CD4-positive, alpha-beta T cell treated with Interleukin-17A for 4 hours (primary cell): ENCODE measurements around the gene MSRB2.
"Not testable (repeated sequence)": the region's sequence is repeated elsewhere in the genome, so short reads cannot be mapped to it uniquely, and the experiment has no call there.

Source experiments
- DNase-seq: peaks from one replicate; pipeline ENCODE4 v3.0.0-alpha.2; 2020; ENCODE audit warnings: mixed read lengths

The MSRB2 gene

DNA sequence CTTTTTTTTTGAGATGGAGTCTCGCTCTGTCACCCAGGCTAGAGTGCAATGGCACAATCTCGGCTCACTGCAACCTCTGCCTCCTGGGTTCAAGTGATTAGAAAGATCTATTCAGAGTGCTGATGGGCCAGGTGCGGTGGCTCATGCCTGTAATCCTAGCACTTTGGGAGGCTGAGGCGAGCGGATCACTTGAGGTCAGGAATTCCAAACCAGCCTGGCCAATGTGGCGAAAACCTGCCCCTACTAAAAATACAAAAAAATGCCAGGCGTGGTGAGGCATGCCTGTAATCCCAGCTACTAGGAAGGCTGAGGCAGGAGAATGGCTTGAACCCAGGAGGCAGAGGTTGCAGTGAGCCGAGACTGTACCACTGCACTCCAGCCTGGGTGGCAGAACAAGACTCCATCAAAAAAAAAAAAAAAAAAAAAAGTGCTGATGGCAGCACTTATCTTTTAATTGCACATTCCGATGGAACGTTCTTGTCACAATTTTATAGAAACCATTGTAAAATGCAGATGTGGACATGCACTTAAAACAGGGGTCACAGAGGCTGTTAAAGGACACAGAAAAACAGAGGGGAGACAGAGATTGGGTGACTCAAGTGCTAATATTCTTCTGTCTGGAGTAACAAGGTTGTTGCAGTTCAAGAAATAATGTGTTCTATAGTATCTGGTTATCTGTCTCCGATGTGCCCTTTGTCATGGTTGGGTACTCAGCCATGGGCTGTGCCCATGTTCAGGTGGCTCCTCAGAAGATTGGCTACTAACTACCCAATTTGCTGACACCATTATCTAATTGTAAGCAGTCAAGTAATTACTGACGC, 25.1 kb upstream of the MSRB2 start:
- DNase-seq, result not testable (repeated sequence)

DNA sequence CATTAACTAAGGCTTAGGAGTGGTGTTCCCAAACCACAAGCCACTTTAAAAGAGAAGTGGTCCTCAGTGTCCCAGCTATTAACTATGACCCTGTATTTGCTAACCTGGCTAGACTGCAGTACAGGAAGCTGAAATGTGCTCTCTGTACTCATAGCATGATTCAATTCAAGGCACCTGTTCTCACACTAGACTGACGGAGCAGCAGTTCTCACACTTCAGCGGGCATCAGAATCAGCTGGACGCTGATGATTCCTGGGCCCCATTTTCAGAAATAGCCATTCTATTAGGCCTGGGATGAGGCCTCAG, 24.5 kb upstream of the MSRB2 start:
- DNase-seq, result no peak

GRCh38 chr10:23072593-23072992, 22.8 kb upstream of the MSRB2 start:
- DNase-seq, result not testable (repeated sequence)

DNA sequence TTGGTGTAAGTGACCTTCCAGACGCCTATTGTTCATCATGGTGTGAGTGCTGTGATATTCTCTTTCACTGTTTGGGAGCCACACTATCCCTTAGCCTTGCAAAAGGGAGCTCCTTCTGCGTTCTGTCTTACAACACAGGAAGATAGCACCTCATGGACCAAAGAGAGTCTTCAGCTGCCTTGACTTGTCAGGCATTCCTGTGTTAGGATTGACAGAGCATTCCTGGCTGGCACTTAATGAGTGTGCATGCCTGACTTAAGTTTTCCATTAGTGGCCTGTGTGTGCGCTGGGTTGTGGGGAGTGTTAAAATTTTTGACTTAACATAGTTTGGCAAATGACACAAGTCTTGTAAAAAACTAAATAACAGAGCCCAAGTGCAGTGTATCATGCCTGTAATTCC, 21.9 kb upstream of the MSRB2 start:
- no peak for DNase-seq

GRCh38 chr10:23075672-23076071, 19.7 kb upstream of the MSRB2 start:
- DNase-seq, result no peak

- no peak for DNase-seq
Observed at GRCh38 chr10:23078114-23078513, 17.3 kb upstream of the MSRB2 start.

DNA sequence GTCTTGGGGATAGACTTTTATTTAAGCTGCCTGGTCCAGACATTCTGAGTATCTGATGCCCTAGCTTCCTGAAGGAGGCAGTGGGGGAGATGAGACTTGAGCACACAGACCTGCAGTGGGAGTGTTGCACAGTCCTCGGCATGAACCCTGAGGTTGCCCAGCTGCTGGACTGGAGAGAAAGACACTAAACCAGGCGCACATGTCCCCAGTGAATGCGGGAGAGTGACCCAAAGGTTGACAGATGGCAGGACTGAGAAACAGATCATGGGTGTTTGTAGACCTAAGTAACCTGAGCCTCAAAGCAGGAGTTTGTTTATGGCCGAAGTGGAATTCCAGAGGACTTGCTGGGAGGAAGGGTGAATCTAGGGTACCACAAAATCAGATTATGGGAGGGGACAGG, 15.7 kb upstream of the MSRB2 start:
- DNase-seq, result no peak

- DNase-seq, result no peak
Observed at GRCh38 chr10:23080262-23080661, 15.1 kb upstream of the MSRB2 start.

DNA sequence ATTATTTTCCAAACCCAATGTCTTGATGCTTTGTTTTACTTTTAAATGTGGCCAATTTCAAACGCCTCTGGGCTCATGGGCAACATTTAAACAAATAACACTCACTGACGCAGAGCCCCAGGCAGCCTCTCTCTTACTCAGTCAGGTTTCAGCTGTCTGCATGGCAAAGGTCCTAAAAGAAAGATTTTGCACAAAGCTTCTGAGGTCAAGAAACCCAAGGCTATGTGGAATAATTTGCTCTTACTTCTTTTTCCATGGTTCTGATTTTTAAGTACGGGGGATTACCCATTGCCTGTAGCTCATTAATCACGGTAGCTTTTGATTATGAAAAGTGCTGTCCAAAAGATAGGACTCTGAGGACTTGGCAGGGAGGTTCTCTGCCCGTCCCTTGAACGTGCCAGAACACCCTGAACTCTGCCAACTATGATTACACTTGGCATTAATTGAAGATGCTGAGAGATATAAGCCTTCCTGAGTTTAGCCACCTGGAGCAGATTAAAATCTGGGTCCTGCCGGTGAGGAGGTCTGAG, 14.1 kb upstream of the MSRB2 start:
- DNase-seq, result no peak

- no peak for DNase-seq
Observed at GRCh38 chr10:23081891-23082290, 13.5 kb upstream of the MSRB2 start.

GRCh38 chr10:23088609-23089008, 6.8 kb upstream of the MSRB2 start:
- DNase-seq, result no peak

GRCh38 chr10:23094786-23095403, 484 bp upstream of the MSRB2 start:
- no peak for DNase-seq

DNA sequence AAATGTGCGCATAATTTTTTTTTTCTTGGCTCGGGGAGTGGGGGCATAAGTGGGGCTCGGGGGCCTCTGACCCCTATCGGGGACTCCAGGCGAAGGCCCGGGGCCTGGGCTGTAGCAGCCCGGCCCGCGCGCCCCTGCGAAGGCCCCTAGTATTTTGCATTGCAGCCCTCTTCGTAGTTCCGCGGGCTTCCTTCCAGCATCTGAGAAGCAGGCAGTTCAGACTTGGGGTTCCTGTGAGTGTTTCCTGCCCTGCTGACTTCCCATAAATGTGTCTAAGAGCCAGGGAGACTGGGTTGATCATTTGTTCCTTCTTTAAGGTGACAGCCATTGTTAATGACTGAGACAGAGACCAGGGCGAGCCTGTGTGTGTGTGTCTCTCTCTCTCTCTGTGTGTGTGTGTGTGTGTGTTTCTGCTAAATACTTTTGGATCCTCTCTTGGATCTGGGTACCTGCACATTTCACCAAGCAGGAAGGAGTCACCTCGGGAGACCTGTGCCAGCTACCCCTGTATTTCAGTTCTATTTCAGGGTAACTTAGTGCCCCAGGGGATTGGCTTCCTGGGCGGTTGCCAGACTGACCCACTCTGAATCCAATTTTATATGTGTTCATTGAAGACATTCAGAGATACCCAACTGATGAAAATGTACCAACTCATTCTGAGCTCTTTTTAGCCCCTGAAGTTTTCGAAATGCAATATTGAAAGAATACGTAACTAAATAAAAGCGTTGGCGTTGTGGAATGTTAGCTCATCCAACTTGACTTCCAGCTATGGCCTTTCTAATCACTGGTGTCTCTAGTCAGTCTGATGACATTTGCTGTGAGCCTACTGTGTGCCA, 805 bp downstream of the MSRB2 start:
- DNase-seq, result peak; percentile 54

- peak; percentile 12 for DNase-seq
Observed at GRCh38 chr10:23096802-23097549, 1.6 kb downstream of the MSRB2 start.

DNA sequence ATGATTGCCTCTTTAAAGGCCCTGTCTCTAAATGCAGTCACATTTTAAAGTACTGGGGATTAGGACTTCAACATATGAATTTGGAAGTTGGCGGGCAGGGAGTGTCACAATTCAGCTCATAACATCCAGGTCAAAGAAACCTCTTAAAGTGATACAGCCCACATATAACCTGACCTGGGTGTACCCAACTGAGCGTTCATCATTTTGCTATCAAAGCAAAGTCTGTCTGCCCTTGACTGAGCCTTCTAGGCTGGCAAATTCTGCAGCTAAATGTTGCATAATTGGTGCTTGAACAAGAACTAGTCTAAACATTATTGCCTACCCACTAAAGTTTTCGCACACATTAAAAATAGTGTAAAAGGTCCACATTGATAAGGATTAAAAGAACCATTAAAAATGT, 3.7 kb downstream of the MSRB2 start:
- DNase-seq, result no peak

- DNase-seq, result no peak
Observed at GRCh38 chr10:23099816-23100215, 4.4 kb downstream of the MSRB2 start.

GRCh38 chr10:23100331-23101030, 5.1 kb downstream of the MSRB2 start:
- no peak for DNase-seq

DNA sequence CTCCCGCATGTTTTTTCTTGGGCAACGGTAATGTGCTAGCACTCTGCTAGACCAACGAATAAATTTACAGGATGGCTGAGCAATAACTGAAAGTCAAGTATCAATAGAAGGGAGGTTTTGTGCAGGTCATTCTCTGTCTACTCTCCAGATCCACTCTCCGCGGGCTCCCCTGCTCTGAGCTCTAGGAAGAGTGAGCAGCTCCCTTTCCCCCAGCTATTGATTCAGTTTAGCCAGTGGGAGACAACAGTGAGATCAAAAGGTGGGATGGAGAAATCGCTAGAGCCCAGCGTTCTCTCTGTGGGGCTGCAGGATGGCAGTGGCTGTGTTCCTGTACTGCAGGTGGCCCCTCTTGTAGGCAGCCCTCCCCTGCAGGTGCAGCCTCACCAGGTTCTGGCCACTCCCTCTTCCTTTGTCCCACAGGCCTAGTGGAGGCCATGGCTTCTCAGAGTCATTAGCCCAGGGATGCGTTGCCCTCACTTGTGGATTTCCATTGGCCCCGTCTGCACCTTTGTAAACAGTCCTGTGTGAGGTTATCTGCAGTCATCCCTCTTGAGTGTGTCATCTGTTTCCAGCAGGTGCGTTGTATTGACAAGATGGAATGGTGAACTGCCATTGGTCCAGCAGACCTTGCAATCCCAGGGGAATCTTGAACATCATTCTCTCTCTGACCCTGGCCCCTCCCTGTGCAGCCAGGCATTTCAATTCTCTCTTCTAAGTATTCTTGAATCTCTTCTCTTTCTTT, 11.1 kb downstream of the MSRB2 start:
- no peak for DNase-seq

- DNase-seq, result no peak
Observed at GRCh38 chr10:23110722-23111516, 15.5 kb downstream of the MSRB2 start.

GRCh38 chr10:23111517-23112286, 16.3 kb downstream of the MSRB2 start:
- no peak for DNase-seq
